NCI-H2081 treated with DMSO at 0.1 percent for 48 hours (cell line): ENCODE measurements around the gene HIVEP3.
"Not testable (repeated sequence)": the region's sequence is repeated elsewhere in the genome, so short reads cannot be mapped to it uniquely, and the experiment has no call there.

Source experiments
- DNase-seq: peaks from one replicate; lab custom pipeline; 2025; lab: John Stamatoyannopoulos, UW

Gene HIVEP3

DNA sequence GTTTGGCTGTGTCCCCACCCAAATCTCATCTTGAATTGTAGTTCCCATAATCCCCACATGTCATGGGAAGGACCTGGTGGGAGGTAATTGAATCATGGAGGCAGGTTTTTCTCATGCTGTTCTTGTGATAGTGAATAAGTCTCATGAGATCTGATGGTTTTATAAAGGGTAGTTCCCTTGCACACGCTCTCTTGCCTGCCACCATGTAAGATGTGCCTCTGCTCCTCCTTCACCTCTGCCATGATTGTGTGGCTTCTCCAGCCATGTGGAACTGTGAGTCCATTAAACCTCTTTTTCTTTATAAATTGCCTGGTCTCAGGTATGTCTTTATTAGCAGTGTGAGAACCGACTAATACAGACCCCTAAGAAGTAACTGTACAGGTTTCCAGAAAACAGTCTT, 2.5 kb upstream of the HIVEP3 start:
- not testable (repeated sequence) for DNase-seq

DNA sequence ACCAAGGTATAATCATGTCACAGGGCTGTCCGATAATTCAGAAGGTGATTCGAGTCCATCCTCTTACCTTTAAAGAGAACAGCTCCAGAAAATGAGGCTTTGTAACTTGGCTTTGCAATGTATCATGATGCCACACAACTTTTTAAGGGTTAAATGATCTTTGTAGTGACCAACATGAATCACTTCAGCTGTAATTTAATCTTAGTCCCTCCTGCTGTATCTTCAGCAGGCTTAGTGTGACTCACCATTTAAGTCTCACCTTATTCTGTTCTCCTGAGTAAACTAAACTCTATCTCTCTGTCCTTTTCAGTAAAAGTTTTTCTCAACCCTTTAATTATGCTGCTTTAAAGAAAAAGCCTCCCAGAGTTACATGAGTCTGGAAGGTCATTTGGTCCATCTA, 1.9 kb upstream of the HIVEP3 start:
- DNase-seq: no peak

DNA sequence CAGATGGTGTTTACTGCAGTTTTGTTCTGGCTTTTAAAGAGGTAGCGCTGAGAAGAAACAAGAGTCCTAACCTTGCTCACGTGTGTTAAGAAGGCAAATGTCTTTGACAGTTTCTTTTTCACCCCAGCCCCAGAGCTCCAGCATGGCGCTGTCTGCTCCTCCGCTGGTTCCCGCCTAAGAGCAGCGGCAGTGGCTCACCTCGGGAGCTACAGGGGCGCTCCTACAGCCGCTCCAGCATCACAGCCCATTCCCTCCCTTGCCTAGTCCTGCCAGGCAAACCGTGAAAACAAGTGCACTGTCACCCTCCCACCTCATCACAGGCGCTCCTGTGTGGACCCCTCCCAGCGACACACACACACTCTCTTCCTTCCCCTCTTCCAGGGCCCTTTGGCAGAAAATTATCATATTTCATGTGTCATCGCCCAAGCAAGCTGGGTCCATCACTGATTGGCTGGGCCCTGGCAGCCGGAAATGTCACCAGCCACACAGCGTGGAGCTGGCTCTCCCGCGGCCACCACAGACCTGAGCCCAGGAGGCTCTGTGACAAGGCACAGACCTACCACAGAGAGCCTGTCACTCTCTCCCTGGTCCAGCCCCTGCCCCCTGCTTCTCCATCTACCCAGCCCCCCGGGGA, 1.2 kb upstream of the HIVEP3 start:
- DNase-seq: peak; percentile 71

DNA sequence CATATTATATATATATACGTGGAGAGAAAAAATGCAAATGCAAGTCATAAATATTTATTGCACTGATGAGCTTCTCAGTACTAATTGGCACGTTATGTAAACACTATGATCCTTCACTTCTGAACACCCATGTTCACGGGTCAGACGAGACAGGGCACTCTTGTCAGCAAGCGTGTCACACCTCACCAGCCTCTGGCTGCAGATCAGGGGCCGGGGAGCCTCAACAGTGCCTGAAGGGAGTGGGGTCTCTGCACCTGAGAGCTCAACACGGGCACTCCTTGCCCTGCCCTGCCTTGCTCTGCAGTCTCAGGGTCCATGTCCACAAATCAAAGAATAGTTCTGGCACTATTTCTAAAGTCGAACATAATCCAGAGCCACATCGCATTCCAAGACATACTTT, 409 bp upstream of the HIVEP3 start:
- DNase-seq: no peak

DNA sequence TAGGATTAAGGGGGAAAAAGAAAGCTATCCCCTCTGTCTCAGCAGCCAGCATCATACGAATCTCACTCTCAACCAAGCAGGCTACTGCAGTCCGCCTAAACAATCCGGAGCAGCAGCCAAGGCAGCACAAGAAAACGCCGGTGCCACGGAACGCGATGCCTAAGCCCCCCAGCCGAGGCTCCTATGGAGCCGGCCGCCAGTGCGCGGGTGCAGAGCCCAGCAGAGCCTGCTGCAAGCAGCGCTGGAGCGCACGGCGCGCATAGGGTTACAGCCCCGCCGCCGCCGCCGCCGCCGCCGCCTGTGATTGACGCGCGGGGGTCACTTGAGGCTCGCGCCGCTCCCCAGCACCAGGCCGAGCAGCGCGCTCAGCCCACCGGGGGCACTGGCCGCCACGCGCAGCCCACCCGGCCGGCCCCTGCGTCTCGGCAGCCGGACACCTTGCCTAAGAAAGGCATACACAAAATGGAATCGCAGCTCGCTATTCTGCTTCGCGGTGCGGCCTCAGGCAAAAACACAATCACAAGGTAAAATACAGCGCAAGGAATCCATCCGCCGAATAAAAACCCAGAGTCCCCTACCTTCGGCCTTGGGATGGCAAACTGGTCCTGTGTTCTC, 780 bp downstream of the HIVEP3 start:
- no peak for DNase-seq

DNA sequence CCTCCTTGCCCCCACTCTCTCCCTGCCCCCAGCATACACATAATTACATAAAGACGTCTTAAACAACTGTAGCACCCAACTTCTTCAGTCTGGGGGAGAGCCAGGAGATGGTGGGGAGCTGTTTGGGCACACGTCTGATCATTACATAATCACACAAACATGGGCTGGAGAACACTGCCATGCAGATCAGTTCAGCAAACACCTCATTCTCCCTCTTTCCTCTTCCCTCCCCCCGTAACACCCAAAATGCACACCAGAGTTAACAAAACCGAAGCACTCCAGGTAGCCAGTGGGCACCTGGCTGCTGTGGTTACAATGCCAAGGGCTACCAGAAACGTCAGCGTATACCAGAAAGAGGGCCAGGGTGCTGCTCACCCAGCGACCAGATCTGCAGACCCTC, 1.6 kb downstream of the HIVEP3 start:
- no peak for DNase-seq

DNA sequence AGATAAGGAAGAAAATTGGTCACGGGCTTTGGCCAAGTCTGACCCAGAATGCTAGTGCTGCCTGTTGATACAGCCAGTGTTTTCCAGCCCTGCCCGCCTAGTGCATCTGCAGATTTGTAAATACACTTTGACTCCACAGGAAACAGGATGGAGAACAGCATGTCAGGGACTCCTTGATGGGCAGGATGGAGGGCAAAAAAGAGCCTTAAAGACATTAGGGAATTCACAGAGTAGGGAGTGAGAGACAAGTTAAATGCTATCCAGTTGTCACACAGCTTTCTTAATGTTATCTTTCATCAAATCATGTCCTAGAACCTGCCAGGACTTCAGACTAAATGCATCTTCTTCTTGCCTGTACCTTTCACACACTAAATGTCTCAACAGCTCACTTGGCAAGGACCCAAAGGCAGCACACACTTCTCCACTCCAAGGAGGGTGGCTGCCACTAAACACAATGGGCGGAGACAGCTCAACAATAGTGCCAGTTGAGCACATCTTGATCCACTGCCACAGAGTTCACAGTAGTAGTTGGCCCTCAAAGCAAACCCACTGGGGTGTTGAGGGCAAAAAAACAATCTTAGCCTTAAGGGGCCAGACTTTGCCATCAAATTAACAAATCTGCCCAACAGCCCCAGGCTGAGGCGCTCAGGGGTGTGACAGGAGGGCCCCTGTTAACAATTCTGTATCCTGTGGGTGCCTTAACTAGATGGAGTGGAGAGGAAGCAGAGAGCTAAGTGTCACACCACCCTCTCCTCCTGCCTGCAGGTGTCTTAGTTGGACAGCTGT, 2.7 kb downstream of the HIVEP3 start:
- DNase-seq: no peak

DNA sequence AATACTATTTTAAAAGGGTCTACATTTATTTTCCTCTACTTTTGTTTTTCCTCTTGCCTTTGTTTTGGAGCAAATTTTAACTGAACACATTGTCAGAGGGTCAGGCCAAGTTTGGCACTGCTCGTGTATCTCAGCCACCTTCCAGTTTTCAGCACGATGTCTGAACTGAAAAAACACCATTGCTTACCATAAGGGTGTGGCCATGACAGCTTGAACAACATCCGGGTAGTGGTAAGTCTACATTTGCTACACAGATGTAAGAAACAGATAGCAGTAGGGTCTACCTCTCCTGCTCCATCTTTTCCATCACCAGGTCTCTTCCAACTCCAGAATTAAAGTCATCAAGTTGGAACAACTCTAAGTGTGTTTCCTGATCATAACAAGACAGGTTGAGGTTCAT, 4.2 kb downstream of the HIVEP3 start:
- DNase-seq: no peak

DNA sequence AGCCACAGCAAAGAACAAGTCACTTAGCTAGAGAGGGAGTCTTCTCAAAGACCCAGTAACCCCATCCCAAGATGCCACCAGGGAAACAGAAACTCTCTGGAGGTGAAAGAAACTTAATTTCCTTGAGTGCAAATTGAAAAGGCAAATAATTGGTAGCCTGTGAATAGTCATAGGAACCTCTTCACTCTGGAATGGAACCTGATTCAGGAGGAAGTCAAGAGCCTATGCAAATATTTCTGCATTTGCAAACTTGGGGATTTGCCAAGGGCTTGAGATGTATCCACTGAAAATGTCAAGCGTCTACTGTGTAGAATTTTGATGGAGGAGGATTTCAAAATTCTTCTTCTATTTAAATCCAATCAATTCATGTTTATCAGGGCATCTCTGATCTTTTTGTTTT, 5.7 kb downstream of the HIVEP3 start:
- no peak for DNase-seq

DNA sequence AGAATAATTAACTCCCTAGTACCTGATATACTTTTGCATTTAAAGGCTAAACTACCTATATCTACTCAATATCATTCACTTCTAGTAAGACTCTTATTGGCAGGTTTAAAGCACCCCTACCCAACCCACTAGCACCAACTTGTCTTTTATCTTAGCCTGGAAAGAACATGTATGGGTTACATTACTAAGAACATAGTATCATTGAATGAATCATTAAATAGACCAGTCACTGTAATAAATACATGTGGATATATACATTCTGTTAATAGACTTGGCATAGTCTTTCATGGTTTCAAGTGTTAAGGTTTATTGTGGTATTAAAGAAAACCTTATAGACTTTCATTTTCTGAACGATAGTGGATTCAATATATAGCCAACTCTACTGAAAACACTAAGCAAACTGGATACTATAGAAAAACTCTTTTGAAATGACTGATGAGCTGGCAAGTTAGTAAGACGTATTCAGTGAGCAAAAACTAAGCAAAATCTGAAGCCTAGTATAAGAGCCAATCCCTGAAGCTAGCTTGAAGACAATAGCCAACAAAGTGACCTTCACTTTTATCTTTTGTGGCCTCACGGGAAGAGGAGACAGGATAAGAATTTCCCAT, 10.3 kb downstream of the HIVEP3 start:
- DNase-seq: no peak

DNA sequence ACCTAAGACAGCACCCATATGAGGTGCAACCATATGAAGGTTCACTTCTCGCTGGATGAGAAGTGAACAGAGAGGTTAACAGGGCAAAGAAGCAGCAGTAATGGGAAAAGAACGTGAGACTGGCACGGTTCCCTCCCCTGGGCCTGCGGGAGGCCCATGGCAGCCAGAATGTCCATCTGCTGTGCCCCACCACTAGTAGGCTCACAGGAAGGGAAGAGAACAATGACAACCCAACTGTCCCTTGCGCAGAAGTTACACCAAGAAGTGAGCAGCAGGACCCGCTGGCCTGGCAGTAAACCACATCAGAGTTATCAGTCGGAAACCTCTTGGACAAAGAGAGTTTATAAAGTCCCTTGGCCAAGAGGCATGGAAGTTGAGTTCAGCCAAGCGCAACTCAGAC, 11.3 kb downstream of the HIVEP3 start:
- no peak for DNase-seq

DNA sequence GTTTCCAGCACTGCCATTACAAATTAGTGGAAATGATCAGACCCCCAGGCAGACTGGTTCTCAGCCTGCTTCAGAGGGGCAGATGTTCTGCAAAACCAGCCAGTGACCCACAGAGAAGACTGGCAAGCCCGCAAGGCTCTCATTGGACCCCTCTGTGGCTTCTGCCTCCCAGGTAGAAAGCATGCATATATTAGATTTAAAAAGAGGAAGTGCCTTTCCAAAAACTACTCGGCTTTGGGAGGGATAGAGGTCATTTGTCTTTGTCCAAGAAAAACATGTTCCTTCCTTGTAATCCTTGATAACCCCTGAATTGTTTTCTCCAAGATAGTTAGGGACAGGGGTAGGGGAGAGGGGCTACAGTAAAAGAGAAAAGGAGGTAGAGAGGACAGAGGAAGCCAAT, 11.8 kb downstream of the HIVEP3 start:
- DNase-seq: no peak

DNA sequence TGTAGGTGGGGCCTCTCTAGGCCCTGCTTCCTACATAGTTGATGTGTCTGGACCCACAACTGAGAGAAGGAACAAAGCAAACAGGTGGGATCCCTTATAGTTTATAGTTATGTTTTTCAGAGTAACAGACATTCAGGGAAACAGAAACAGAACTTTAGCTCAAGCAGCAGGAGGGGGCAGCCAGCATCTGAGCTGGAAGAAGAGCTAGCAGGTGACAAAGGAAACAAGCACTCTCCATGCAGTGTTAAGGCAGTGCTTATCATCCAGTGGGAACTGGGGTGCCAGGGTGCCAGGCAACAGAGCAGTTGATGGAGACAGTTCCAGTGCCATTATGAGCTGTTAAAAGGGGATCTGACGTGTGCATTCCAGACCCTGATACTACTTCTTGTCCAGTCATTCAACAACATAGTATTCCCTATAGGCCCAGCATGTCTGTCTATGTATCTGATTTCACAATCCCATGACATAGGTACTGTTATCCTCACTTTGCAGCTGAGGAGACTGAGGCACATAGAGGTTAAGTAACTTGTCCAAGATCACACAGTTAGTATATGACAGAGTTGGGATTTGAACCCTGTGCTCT, 13.5 kb downstream of the HIVEP3 start:
- no peak for DNase-seq

DNA sequence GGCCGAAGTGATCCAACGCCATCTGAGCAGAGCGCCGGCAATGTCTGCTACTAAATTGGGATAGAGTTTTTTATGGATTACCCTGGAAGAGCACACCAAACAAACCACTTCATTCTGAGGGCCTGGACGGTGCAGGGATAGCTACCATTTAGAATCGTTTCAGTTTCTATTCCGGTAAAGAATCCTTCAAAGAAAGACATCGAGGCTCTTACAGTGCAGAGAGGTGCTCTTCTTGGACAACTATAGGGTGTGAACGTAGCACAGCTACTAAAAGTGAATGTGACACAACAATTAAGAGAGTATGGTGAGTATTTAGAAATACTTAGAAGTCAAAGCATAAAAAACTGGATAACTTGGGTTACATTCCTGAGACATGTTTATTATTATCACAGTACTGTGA, 16.1 kb downstream of the HIVEP3 start:
- DNase-seq: no peak

DNA sequence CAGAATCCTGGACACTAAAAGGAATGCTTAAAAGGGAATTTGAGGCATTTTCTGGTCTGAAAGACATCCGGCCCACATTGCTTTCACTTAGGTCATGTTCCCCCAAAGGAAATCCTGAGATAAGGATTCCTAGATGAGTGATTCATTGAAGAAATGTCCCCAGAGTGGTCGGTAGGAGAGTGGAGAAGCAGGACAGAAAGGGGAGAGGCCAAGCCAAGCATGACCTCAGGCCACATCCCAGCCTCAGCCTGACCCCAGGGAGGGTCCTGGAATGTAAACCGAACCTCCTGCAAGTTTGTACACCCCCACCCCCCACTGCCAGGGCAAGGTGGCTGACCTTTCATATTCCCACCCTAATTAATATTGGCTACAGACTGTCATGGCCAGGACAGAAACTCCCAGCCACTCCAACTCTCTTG, 16.6 kb downstream of the HIVEP3 start:
- DNase-seq: no peak

DNA sequence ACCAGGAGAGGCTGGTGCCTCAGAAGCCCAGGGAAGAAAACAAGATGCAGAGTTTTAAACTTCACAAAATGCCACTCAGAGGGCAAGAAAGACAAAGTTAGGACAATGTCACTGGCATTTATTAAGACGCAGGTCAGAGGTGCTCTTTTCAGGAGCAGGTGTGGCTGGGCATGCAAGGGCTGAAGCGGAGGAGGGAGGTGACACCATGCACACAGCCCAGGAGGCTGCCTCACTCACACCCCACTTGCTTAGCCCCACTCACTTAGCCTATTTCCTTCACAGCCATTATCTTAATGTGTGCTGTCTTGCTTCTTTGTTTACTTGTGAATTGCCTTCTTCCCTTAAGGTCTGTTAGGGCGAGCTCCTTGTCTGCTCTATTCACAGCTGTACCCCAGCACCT, 17.2 kb downstream of the HIVEP3 start:
- no peak for DNase-seq

DNA sequence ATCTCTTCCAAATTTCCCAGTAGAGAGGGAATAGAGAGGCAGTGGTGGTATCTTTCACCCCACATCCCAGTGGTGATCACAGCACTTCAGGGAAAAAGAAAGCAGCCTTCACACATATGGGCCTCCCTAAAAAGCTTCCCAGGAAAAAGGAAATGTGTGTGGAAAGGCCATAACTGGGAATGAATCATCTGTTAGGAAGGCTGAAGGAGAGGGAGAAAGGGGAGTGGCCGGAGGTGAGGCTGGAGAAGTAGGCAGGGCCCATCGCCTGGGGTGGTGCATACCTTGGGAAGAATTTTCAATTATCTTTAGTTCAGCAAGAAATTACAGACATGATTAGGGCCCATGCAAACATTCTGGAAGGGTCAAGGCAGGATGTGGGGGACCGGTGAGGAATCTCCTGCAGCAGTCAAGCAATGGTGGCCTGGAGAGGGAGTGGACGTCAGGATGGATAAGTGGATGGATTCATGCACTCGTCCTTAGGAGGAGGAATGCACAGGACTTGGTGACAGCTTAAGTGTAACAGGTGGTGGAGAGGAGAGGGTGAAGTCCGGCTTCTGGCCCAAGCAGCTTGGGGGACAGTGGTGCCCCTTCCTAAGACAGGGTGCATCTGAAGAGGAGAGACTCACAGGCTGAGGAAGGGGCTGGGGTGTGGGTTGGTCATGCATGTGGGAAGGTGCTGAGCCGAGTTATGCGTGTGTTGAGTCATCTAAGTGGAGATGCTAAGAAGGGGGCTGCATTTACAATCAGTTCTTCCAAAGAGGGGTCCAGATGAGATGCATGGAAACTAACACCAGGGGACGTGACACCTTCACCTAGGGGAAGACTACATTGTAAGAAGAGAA, 17.9 kb downstream of the HIVEP3 start:
- DNase-seq: no peak

DNA sequence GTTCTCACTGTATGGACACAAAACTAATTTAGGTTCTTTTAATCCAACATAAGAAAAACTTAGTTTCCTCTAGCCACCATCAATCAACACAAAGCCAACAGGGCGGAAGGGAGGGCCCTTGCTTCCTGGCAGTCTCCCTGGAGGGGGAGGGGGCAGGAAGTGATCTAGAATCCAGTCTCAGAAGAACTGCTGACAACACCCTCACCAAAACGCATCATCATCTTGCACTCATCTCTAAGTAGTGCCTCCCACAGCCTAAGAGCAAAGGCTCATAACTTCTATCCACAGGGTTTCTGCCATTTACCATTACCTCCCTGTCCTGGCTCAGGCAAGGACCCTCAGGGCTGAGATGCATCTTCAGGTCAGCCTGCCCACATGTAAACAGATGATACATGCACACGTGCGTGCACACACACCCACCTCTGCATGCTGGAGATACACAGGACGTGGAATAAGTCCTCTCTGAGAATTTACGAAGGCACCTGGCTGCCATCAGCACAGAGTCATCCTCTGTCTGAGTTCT, 20.5 kb downstream of the HIVEP3 start:
- no peak for DNase-seq

DNA sequence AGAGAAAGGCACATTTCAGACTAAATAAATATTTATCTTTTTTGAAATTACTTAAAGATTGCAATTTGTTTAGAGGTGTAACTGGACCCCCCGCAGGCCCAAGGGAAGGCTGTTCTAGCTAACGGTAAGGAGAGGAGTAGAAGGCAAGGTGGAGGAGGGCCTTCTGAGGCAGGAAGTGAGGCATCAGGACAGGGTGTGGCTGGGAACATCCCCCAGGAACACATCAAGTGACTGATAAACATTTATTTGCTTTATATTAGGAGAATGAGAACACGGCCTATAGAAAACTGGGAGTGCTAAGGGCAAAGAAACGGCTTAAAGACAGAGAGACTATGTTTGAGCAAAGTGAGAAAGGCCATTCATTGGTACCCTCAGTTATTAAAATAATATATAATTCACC, 23.2 kb downstream of the HIVEP3 start:
- no peak for DNase-seq

DNA sequence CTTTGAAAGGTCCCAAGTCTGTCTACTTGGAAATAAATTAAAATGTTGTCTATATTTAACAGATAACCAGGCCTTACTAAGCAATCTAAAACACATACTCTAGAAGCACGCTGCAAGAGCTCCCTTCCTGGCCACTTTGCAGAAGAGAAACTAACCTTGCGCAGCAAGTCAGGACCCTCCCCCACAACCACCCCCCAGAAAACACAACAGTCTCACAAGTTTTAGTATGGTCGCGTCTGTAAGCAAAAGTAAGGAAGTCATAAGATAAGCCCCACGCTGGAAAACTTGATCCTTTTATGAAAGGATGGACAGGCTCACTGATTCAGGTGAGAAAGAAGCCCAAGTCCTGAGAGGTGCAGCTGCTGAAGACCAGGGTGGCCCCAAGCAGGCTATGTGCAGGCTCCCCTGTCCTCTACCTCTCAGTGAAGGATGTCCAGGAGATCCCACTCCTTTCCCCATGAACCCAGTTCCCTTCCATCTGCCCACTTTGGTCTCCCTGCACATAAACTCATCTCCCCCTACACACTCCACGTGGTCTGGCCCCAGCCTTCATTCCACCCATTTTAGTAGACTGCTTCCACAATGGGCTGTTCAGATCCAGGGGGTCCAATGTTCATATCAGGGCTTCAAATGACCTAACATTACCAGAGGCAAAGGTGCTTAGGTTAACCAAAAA, 23.8 kb downstream of the HIVEP3 start:
- DNase-seq: no peak
